ENCODE data around the gene SSTR4.
A peak's percentile ranks its signal among the peaks of the same experiment; 100 is the strongest.

The SSTR4 gene

GRCh38 chr20:23046431-23046830 is 11.3 kb downstream of the SSTR4 start:
- in situ Hi-C loops (cut with HindIII; ENCODE audit: low pct_ligation_motif_present, low sequenced_read_pairs): no loop called here
- no peak for DNase-seq
- H3K4me3 ChIP-seq (ENCODE audit: low read depth, low read length): no peak overlapping the region
- no peak for TF ChIP-seq CTCF (IDR thresholded peaks at IDR 0.05; ENCODE audit: low read depth, low read length, missing control alignments)
- no peaks in the 10 kb centered on the region for H3K27me3 ChIP-seq (replicated peaks)
- no peak overlapping the region for H3K27ac ChIP-seq
- H3K36me3 ChIP-seq (replicated peaks): no peaks in the 10 kb centered on the region

- DNase-seq: no peak
- peak overlapping the region; percentile 65 for H3K4me3 ChIP-seq (ENCODE audit: low read depth, low read length)
- no peak overlapping the region for H3K27ac ChIP-seq
- TF ChIP-seq CTCF (IDR thresholded peaks at IDR 0.05; ENCODE audit: low read depth, low read length, missing control alignments): no peak
- H3K36me3 ChIP-seq (replicated peaks): no peaks in the 10 kb centered on the region
- in situ Hi-C loops (cut with HindIII; ENCODE audit: low pct_ligation_motif_present, low sequenced_read_pairs): no loop called here
- no peaks in the 10 kb centered on the region for H3K27me3 ChIP-seq (replicated peaks)
Observed at GRCh38 chr20:23047001-23047737, 12.1 kb downstream of the SSTR4 start.

- Histone ChIP-seq H3K4me3 (ENCODE audit: low read depth, low read length) (peak overlapping the region; percentile 65), H3K27me3 (replicated peaks) (no peaks in the 10 kb centered on the region), H3K27ac (no peak overlapping the region), H3K36me3 (replicated peaks) (no peaks in the 10 kb centered on the region)
- peak; percentile 4 for TF ChIP-seq CTCF (IDR thresholded peaks at IDR 0.05; ENCODE audit: low read depth, low read length, missing control alignments)
- DNase-seq: no peak
- in situ Hi-C loops (cut with HindIII; ENCODE audit: low pct_ligation_motif_present, low sequenced_read_pairs): no loop called here
Observed at GRCh38 chr20:23047738-23048214, 12.7 kb downstream of the SSTR4 start.

GRCh38 chr20:23048283-23049200 is 13.4 kb downstream of the SSTR4 start:
- H3K27me3 ChIP-seq (replicated peaks): no peaks in the 10 kb centered on the region
- H3K4me3 ChIP-seq (ENCODE audit: low read depth, low read length): peak overlapping the region; percentile 65
- in situ Hi-C loops (cut with HindIII; ENCODE audit: low pct_ligation_motif_present, low sequenced_read_pairs): no loop called here
- TF ChIP-seq CTCF (IDR thresholded peaks at IDR 0.05; ENCODE audit: low read depth, low read length, missing control alignments): peak; percentile 53
- no peak overlapping the region for H3K27ac ChIP-seq
- no peaks in the 10 kb centered on the region for H3K36me3 ChIP-seq (replicated peaks)
- DNase-seq: no peak

GRCh38 chr20:23049201-23050075 is 14.3 kb downstream of the SSTR4 start, which contains the start of gene THBD:
TSS of gene THBD (minus strand) at chr20:23049672. CDS start at chr20:23049504, 168 bp downstream.
- H3K36me3 ChIP-seq (replicated peaks): no peaks in the 10 kb centered on the region
- peak; percentile 44 for DNase-seq
- H3K4me3 ChIP-seq (ENCODE audit: low read depth, low read length): peak within 1 kb of the TSS; percentile 65
- peak within 1 kb of the TSS; percentile 38 for H3K27ac ChIP-seq
- H3K27me3 ChIP-seq (replicated peaks): no peaks in the 10 kb centered on the region
- in situ Hi-C loops (cut with HindIII; ENCODE audit: low pct_ligation_motif_present, low sequenced_read_pairs): no loop called here
- no peak for TF ChIP-seq CTCF (IDR thresholded peaks at IDR 0.05; ENCODE audit: low read depth, low read length, missing control alignments)

Measured in brain microvascular endothelial cell (primary cell).